Uterus (tissue), 4 donors: ENCODE results near the gene SH2D3C. TPM values are rescaled to one million over a fixed set of nuclear protein-coding genes. Genes with fewer than 3 reads are reported as not detected.

Experiments
- DNase-seq, 2 donors: peaks; one replicate each; pipeline ENCODE4 v3.0.0-alpha.2; 2019 to 2020
- H3K27ac ChIP-seq, 2 donors: fragments of 200-600 bp; sonication (generic); 1 replicate in 1 of 2; 2 replicates in 1 of 2; pipeline ENCODE4 v1.5.1; 2016 to 2018
- H3K27me3 ChIP-seq, 2 donors: fragments of 200-600 bp; sonication (generic); one replicate each; pipeline ENCODE4 v1.5.1; 2018 to 2019; ENCODE audit warnings: control low read depth in 1 of 2
- H3K36me3 ChIP-seq, 2 donors: fragments of 200-600 bp; sonication (generic); one replicate each; pipeline ENCODE4 v1.5.1; 2019; ENCODE audit warnings: control low read depth in 1 of 2
- H3K4me1 ChIP-seq, 2 donors: fragments of 200-600 bp; sonication (generic); one replicate each; pipeline ENCODE4 v1.5.1; 2018 to 2019; ENCODE audit warnings: control low read depth in 1 of 2
- H3K4me3 ChIP-seq, 2 donors: fragments of 200-600 bp; sonication (generic); 1 replicate in 1 of 2; 2 replicates in 1 of 2; pipeline ENCODE4 v1.5.1; 2018 to 2019; ENCODE audit warnings: mild to moderate bottlenecking in 1 of 2
- H3K9me3 ChIP-seq, 2 donors: fragments of 200-600 bp; sonication (generic); one replicate each; pipeline ENCODE4 v1.5.1; 2019; ENCODE audit warnings: control low read depth in 1 of 2
- POLR2A ChIP-seq, 2 donors: fragments of 450-650 bp; IDR thresholded peaks; one replicate each; pipeline ENCODE4 v1.6.1; 2016; ENCODE audit warnings: antibody characterized with exemption in 2 of 2, mild to moderate bottlenecking in 1 of 2, moderate library complexity in 1 of 2
- intact Hi-C: fragments of 100-400 bp; cut with DNase I; formaldehyde crosslinking; loops from one replicate; pipeline ENCODE4 v1.15.1; 2023; ENCODE audit warnings: low total_unique reads
- microRNA-seq: library from miRNA; unstranded; fragments of <30 nt; microRNA quantifications from one replicate; pipeline ENCODE4, GENCODE V29; 2016; ENCODE audit warnings: borderline microRNAs expressed, borderline replicate concordance
- total RNA-seq, 4 donors: library from RNA; depleted of rRNA in 3 of 4; stranded (reverse); fragments of >200 nt in 3 of 4; gene quantifications; one replicate each; pipeline versions ENCODE4 v1.1.0 to v1.2.4, GENCODE V29; 2014 to 2023
- TF ChIP-seq, protein P1 (sequence below), 4 experiments: fragments of 200-600 bp in 2 of 4; fragments of 450-650 bp in 2 of 4; sonication (generic) in 2 of 4; IDR thresholded peaks; one replicate each; pipeline ENCODE4 v1.5.1; 2016 to 2019; ENCODE audit warnings: antibody characterized with exemption in 4 of 4, mild to moderate bottlenecking in 2 of 4, moderate library complexity in 1 of 4
- donor health status: DM: yes; HTN: yes; CAD: no.

SH2D3C gene
- total RNA-seq, 4 donors from 2014 or later, result 3.6 to 38.1 (median 19.8) TPM

DNA sequence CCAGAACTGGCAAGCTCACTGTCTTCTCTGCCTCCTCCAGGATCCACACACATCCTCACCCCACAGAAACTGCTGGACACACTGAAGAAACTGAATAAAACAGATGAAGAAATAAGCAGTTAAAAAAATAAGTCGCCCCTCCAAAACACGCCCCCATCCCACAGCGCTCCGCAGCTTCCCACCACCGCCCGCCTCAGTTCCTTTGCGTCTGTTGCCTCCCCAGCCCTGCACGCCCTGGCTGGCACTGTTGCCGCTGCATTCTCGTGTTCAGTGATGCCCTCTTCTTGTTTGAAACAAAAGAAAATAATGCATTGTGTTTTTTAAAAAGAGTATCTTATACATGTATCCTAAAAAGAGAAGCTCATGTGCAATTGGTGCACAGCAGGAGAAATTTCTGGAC is 87.7 kb downstream of the SH2D3C start:
- intact Hi-C loops, result no loop called here
- no peak for TF ChIP-seq POLR2A (IDR thresholded peaks at IDR 0.05)
- TF ChIP-seq, protein P1, sequence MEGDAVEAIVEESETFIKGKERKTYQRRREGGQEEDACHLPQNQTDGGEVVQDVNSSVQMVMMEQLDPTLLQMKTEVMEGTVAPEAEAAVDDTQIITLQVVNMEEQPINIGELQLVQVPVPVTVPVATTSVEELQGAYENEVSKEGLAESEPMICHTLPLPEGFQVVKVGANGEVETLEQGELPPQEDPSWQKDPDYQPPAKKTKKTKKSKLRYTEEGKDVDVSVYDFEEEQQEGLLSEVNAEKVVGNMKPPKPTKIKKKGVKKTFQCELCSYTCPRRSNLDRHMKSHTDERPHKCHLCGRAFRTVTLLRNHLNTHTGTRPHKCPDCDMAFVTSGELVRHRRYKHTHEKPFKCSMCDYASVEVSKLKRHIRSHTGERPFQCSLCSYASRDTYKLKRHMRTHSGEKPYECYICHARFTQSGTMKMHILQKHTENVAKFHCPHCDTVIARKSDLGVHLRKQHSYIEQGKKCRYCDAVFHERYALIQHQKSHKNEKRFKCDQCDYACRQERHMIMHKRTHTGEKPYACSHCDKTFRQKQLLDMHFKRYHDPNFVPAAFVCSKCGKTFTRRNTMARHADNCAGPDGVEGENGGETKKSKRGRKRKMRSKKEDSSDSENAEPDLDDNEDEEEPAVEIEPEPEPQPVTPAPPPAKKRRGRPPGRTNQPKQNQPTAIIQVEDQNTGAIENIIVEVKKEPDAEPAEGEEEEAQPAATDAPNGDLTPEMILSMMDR (IDR thresholded peaks at IDR 0.05), result no peak
- H3K4me1 ChIP-seq, result no peaks in the 10 kb centered on the region
- no peak overlapping the region for H3K4me3 ChIP-seq
- H3K27me3 ChIP-seq, result no peaks in the 10 kb centered on the region
- no peak overlapping the region for H3K27ac ChIP-seq
- no peaks in the 10 kb centered on the region for H3K36me3 ChIP-seq
- no peaks in the 10 kb centered on the region for H3K9me3 ChIP-seq
- no peak for DNase-seq

DNA sequence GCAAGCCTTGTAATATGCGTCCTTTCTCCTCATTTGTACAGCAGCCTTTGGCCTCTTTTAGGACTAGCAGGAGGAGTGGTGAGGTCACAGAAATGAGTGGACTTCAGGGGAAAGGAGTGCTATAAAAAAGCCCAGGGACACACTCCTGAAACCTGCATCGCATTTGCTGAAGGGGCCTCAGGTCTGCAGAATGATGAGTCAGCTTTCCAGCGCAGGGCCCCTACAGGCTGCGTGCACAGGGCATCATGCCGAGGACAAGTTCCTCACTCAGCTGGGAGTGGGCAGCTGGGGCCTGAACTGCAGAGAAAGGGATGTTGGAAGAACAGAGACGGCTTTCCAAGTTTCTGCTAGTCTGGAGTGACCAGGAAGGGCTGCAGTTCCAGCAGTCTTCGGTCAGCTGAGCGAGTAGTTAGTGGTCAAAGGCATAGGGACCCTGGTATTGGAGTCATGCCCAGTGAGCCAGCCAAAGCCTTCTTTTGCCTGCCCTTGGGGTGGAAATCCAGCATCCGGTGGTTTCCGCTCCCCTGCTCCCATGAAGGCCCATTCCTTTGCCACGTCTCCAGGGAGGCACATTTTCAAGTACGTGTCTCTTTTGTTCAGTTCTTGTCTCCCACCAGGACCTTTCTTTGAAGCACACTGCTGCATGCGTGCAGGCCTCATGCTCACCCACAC is 89.0 kb downstream of the SH2D3C start:
- Histone ChIP-seq H3K4me1 (no peaks in the 10 kb centered on the region), H3K27ac (no peak overlapping the region), H3K9me3 (no peaks in the 10 kb centered on the region), H3K4me3 (no peak overlapping the region), H3K27me3 (no peaks in the 10 kb centered on the region), H3K36me3 (no peaks in the 10 kb centered on the region)
- TF ChIP-seq, protein P1 (IDR thresholded peaks at IDR 0.05), result no peak
- no peak for TF ChIP-seq POLR2A (IDR thresholded peaks at IDR 0.05)
- no peak for DNase-seq
- intact Hi-C loops, result no loop called here

Small RNAs within 50 kb of the gene (microRNA-seq; reads per million reads assigned to microRNA genes)
- gene MIR2861 (not detected), gene MIR3960 (not detected)

Other genes with a start within 250 kb of the SH2D3C start
- gene STXBP1, start 166.4 kb downstream of the SH2D3C start, total RNA-seq, result 100 to 1,000 TPM in 2 of 4 donors, 10 to 100 TPM in 2; 46.6 to 147 (median 99.5) TPM
- 1 to 10 TPM in 3 of 4 donors, not detected in 1; 2.1 to 5.4 (median 4.4) TPM for gene CFAP157, start 71.7 kb downstream of the SH2D3C start, total RNA-seq
- gene PTRH1, start 63.0 kb downstream of the SH2D3C start, total RNA-seq, result 10 to 100 TPM in 2 of 4 donors, 1 to 10 TPM in 2; 3.8 to 18.4 (median 10.4) TPM
- gene TTC16, start 62.6 kb downstream of the SH2D3C start, total RNA-seq, result 10 to 100 TPM in 1 of 4 donors, under 1 TPM in 2, not detected in 1; 0.48 to 12.6 (median 0.67) TPM
- 10 to 100 TPM in 2 of 4 donors, 1 to 10 TPM in 2; 2.0 to 73.8 (median 7.0) TPM for gene TOR2A, start 43.4 kb downstream of the SH2D3C start, total RNA-seq
- gene CDK9, start 7.4 kb upstream of the SH2D3C start, total RNA-seq, result 100 to 1,000 TPM in 1 of 4 donors, 10 to 100 TPM in 3; 30.0 to 175 (median 77.4) TPM
- gene FPGS, start 24.2 kb upstream of the SH2D3C start, total RNA-seq, result 100 to 1,000 TPM in 1 of 4 donors, 10 to 100 TPM in 3; 11.5 to 128 (median 46.6) TPM
- 100 to 1,000 TPM in 1 of 4 donors, 10 to 100 TPM in 3; 14.0 to 256 (median 50.3) TPM for gene ENG, start 76.0 kb upstream of the SH2D3C start, total RNA-seq
- gene AK1, start 99.0 kb upstream of the SH2D3C start, total RNA-seq, result 10 to 100 TPM in 2 of 4 donors, 1 to 10 TPM in 2; 6.1 to 54.3 (median 15.7) TPM
- 100 to 1,000 TPM in 3 of 4 donors, 10 to 100 TPM in 1; 37.7 to 133 (median 111) TPM for gene ST6GALNAC6, start 120.9 kb upstream of the SH2D3C start, total RNA-seq
- 10 to 100 TPM in 3 of 4 donors, under 1 TPM in 1; 0.59 to 41.7 (median 20.7) TPM for gene ST6GALNAC4, start 138.4 kb upstream of the SH2D3C start, total RNA-seq
- 10 to 100 TPM in 1 of 4 donors, 1 to 10 TPM in 2, not detected in 1; 2.9 to 11.3 (median 3.2) TPM for gene PIP5KL1, start 152.1 kb upstream of the SH2D3C start, total RNA-seq
- 10 to 100 TPM in 3 of 4 donors, 1 to 10 TPM in 1; 6.7 to 33.1 (median 15.9) TPM for gene DPM2, start 159.2 kb upstream of the SH2D3C start, total RNA-seq
- 100 to 1,000 TPM in 1 of 4 donors, 10 to 100 TPM in 2, 1 to 10 TPM in 1; 5.0 to 140 (median 19.3) TPM for gene EEIG1, start 202.3 kb upstream of the SH2D3C start, total RNA-seq